Measurements from ENCODE around the gene MICALL2.

The MICALL2 gene

DNA sequence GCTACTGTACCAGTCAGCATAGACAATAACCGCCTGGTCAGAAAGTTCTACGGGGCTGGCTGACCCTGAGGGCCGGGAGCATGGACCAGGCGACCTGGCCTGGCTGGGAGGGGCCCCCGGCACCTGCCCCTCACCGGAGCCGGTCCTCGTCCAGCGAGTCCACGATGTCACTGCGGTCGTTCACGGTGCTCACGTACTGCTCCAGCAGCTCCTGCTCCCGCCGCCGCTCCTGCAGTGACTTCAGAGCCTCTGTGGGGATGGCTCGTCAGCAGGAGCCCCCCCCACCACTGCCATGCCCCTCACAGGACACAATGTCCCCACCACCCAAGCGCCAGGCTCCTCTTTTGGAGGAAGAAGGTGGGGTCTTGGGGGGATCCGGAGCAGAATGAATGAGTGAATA, 22.7 kb downstream of the MICALL2 start:
- no peaks in the 10 kb centered on the region for H3K4me1 ChIP-seq (ENCODE audit: control insufficient read depth, low read length)
- TF ChIP-seq EZH2phosphoT487 (IDR thresholded peaks at IDR 0.05; ENCODE audit: borderline replicate concordance, low read length) (no peak), CTCF (IDR thresholded peaks at IDR 0.05; ENCODE audit: low read depth, low read length, poor library complexity, severe bottlenecking) (no peak)
- no peak overlapping the region for H3K4me2 ChIP-seq (ENCODE audit: low read length)
- H3K36me3 ChIP-seq (ENCODE audit: control insufficient read depth, low read length), result no peaks in the 10 kb centered on the region
- H3K9me2 ChIP-seq (replicated peaks; ENCODE audit: control insufficient read depth, low read length), result no peaks in the 10 kb centered on the region
- no peaks in the 10 kb centered on the region for H4K20me1 ChIP-seq (ENCODE audit: control insufficient read depth, insufficient read depth, low read depth, low read length)
- H3K27ac ChIP-seq (ENCODE audit: low read depth, low read length), result no peak overlapping the region
- H3F3A ChIP-seq (ENCODE audit: control insufficient read depth, insufficient read depth), result peaks cover 5% of the 10 kb centered on the region; the same call in 1 of the 2 replicates
- no peaks in the 10 kb centered on the region for H3K27me3 ChIP-seq (ENCODE audit: control insufficient read depth, low read length)
- H3K4me3 ChIP-seq (ENCODE audit: low read length), result no peak overlapping the region
- H3K9me3 ChIP-seq (ENCODE audit: control insufficient read depth, insufficient read depth, low read length), result peaks cover 7% of the 10 kb centered on the region; the same call in 1 of the 2 replicates
- no peaks in the 10 kb centered on the region for H3K79me2 ChIP-seq (ENCODE audit: control insufficient read depth, low read length)

DNA sequence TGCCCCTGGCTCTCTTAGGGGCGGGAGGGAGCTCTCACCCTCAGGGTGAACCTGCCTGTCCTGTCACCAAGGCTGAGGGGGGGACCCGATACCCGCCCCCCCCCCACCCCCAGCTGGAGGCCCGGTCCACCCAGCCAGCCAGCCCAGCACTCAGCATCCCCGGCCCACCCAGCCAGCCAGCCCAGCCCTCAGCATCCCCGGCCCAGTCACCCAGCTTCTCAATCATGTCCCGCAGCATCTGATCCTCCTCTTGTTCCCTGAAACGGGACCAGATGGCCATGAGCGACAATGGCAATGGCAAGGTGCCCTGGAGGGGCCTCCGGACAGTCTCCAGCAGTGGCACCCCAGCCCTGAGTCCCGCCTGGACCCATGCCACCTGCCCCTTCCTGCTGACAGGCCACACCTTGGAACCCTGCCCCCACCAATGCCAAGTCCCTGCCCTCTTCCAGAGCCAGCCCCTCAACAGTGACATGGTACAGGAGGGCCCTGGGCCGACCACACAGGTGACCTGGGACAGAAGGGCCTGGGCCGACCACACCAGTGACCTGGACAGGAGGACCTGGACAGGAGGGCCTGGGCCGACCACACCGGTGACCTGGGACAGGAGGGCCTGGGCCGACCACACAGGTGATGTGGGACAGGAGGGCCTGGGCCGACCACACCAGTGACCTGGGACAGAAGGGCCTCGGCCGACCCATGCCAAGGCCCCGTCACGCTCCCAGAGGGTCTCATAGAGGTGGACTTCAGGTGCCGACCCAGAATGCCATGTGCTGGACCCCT, 24.2 kb downstream of the MICALL2 start:
- H3K4me3 ChIP-seq (ENCODE audit: low read length), result no peak overlapping the region

DNA sequence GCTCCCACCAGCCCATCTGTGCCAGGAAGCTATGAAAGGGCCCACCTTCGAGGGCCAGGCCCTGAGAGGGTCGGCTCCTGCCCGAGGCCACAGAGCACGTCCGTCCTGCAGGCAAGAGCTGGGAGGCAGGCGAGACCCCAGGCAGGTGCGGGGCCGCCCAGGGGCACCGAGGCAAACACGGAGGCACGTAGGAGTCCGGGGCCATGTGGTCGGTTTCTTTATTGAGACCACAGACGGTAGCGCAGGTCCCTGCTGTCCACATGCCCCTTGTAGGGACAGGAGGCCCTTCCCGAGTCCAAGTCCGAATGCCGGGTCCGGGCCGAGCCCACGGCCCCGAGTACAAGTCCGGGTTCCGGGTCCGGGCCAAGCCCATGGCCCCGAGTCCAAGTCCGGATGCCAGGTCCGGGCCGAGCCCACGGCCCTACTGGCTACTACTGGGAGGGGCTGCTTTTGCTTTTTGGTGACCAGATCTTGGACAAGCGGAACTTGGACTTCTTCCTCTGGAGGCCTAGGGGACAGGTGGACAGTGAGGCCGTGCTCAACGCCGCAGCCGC, 25.0 kb downstream of the MICALL2 start:
- H3F3A ChIP-seq (ENCODE audit: control insufficient read depth, insufficient read depth), result peaks cover 2% of the 10 kb centered on the region; the same call in 1 of the 2 replicates
- H3K36me3 ChIP-seq (ENCODE audit: control insufficient read depth, low read length), result no peaks in the 10 kb centered on the region
- H3K9me2 ChIP-seq (replicated peaks; ENCODE audit: control insufficient read depth, low read length), result no peaks in the 10 kb centered on the region
- H3K27me3 ChIP-seq (ENCODE audit: control insufficient read depth, low read length), result no peaks in the 10 kb centered on the region
- no peak overlapping the region for H3K4me2 ChIP-seq (ENCODE audit: low read length)
- H4K20me1 ChIP-seq (ENCODE audit: control insufficient read depth, insufficient read depth, low read depth, low read length), result no peaks in the 10 kb centered on the region
- H3K79me2 ChIP-seq (ENCODE audit: control insufficient read depth, low read length), result no peaks in the 10 kb centered on the region
- no peak overlapping the region for H3K27ac ChIP-seq (ENCODE audit: low read depth, low read length)
- no peaks in the 10 kb centered on the region for H3K4me1 ChIP-seq (ENCODE audit: control insufficient read depth, low read length)
- TF ChIP-seq CTCF (IDR thresholded peaks at IDR 0.05; ENCODE audit: low read depth, low read length, poor library complexity, severe bottlenecking) (no peak), EZH2phosphoT487 (IDR thresholded peaks at IDR 0.05; ENCODE audit: borderline replicate concordance, low read length) (no peak)
- H3K4me3 ChIP-seq (ENCODE audit: low read length), result no peak overlapping the region
- H3K9me3 ChIP-seq (ENCODE audit: control insufficient read depth, insufficient read depth, low read length), result peaks cover 3% of the 10 kb centered on the region; the same call in 1 of the 2 replicates

More for the DNA sequence above, 24.2 kb downstream of the MICALL2 start:
- Histone ChIP-seq H3K36me3 (ENCODE audit: control insufficient read depth, low read length) (no peaks in the 10 kb centered on the region), H3K27me3 (ENCODE audit: control insufficient read depth, low read length) (no peaks in the 10 kb centered on the region), H4K20me1 (ENCODE audit: control insufficient read depth, insufficient read depth, low read depth, low read length) (no peaks in the 10 kb centered on the region), H3K4me1 (ENCODE audit: control insufficient read depth, low read length) (no peaks in the 10 kb centered on the region), H3K9me3 (ENCODE audit: control insufficient read depth, insufficient read depth, low read length) (peaks cover 7% of the 10 kb centered on the region; the same call in 1 of the 2 replicates), H3K4me2 (ENCODE audit: low read length) (no peak overlapping the region), H3K9me2 (replicated peaks; ENCODE audit: control insufficient read depth, low read length) (no peaks in the 10 kb centered on the region), H3K79me2 (ENCODE audit: control insufficient read depth, low read length) (no peaks in the 10 kb centered on the region), H3K27ac (ENCODE audit: low read depth, low read length) (no peak overlapping the region), H3F3A (ENCODE audit: control insufficient read depth, insufficient read depth) (peaks cover 5% of the 10 kb centered on the region; the same call in 1 of the 2 replicates)
- TF ChIP-seq EZH2phosphoT487 (IDR thresholded peaks at IDR 0.05; ENCODE audit: borderline replicate concordance, low read length) (no peak), CTCF (IDR thresholded peaks at IDR 0.05; ENCODE audit: low read depth, low read length, poor library complexity, severe bottlenecking) (no peak)
